GM12801 (cell line): ENCODE measurements around the gene RETREG2.

Experiments used
- CTCF ChIP-seq: IDR thresholded peaks from one replicate; pipeline ENCODE4 v1.5.1; 2011; ENCODE audit warnings: control low read depth; ENCODE audit not compliant: insufficient read length; ENCODE audit errors: extremely low read depth

The RETREG2 gene

GRCh38 chr2:219177552-219178376 is at the start of gene RETREG2:
TSS of gene RETREG2 (plus strand) at chr2:219178275. CDS start at chr2:219178353, 78 bp downstream.
- TF ChIP-seq CTCF: no peak

- TF ChIP-seq CTCF: no peak
These were observed 49.7 kb upstream of the RETREG2 start for GRCh38 chr2:219128396-219128795.

- TF ChIP-seq CTCF: no peak
These were observed 48.5 kb upstream of the RETREG2 start for GRCh38 chr2:219129589-219129988.

DNA sequence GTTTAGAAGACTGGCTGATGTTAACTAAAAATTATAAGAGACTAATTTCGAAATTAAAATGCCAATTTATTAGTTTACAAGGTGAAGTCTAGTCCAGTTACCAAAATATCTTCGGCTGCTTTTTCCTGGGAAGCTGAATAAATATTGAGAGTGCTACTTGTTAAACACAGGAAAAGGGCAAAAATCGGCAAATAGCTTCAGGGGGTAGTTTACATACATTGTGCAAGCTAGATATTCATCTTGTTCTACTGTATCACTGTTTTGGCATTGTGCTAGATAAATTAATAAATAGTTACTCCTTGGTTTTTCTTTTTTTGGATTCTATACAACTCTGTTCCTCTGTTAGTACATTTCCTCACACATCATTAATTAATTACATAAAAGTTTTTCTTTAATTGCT is 46.7 kb upstream of the RETREG2 start:
- no peak for TF ChIP-seq CTCF

DNA sequence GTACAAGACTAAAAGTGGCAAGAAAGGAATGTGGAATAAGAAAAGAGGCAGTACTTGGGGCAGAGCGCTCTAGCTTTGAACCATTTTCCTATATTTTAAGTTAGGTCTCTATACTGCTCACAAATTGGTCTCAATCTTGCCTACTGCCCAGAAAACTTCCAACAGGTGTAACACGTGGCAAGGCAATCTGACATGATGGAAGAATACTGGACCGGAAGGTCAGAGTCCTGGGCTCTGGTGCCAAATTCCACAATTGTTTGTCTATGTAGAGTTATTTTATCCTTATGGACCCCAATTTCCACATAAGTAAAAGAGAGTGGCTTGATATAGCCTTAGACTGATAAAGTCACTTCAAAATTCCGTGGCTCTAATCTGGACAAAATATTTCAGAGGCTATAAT is 46.3 kb upstream of the RETREG2 start:
- TF ChIP-seq CTCF: no peak

- TF ChIP-seq CTCF: no peak
These were observed 44.1 kb upstream of the RETREG2 start for GRCh38 chr2:219133976-219134375.

- TF ChIP-seq CTCF: no peak
These were observed 37.4 kb upstream of the RETREG2 start for GRCh38 chr2:219140722-219141121.
